ENCODE data around the gene FARS2.

FARS2 gene

GRCh38 chr6:5582762-5583161, 321.4 kb downstream of the FARS2 start:
- H3K27me3 Mint-ChIP-seq = no peaks in the 10 kb centered on the region
- peaks cover 6% of the 10 kb centered on the region for H3K9me3 Mint-ChIP-seq
- peaks cover 11% of the 10 kb centered on the region for H3K4me1 Mint-ChIP-seq
- ATAC-seq (ENCODE audit: low read depth) (no peak), DNase-seq (ENCODE audit: low spot score in 2 of 2) (no peak)
- H3K36me3 Mint-ChIP-seq = peaks cover 14% of the 10 kb centered on the region
- H3K27ac Mint-ChIP-seq = no peak overlapping the region
- H3K4me3 Mint-ChIP-seq = no peak overlapping the region

GRCh38 chr6:5583528-5583927, 322.2 kb downstream of the FARS2 start:
- Mint-ChIP-seq H3K27me3 (no peaks in the 10 kb centered on the region), H3K4me3 (no peak overlapping the region), H3K4me1 (peaks cover 11% of the 10 kb centered on the region), H3K27ac (no peak overlapping the region), H3K36me3 (peaks cover 14% of the 10 kb centered on the region), H3K9me3 (peaks cover 6% of the 10 kb centered on the region)
- ATAC-seq (ENCODE audit: low read depth) = no peak
- DNase-seq (ENCODE audit: low spot score in 2 of 2) = no peak

- DNase-seq (ENCODE audit: low spot score in 2 of 2) = no peak
- no peak overlapping the region for H3K4me3 Mint-ChIP-seq
- peaks cover 11% of the 10 kb centered on the region for H3K4me1 Mint-ChIP-seq
- H3K9me3 Mint-ChIP-seq = peaks cover 6% of the 10 kb centered on the region
- peaks cover 14% of the 10 kb centered on the region for H3K36me3 Mint-ChIP-seq
- no peaks in the 10 kb centered on the region for H3K27me3 Mint-ChIP-seq
- ATAC-seq (ENCODE audit: low read depth) = no peak
- no peak overlapping the region for H3K27ac Mint-ChIP-seq
Observed at GRCh38 chr6:5584078-5584482, 322.8 kb downstream of the FARS2 start.

- no peak for ATAC-seq (ENCODE audit: low read depth)
- Mint-ChIP-seq H3K27ac (no peak overlapping the region), H3K4me3 (no peak overlapping the region), H3K4me1 (peaks cover 3% of the 10 kb centered on the region), H3K36me3 (peaks cover 13% of the 10 kb centered on the region), H3K9me3 (peaks cover 6% of the 10 kb centered on the region), H3K27me3 (no peaks in the 10 kb centered on the region)
- no peak for DNase-seq (ENCODE audit: low spot score in 2 of 2)
Observed at GRCh38 chr6:5587648-5588047, 326.3 kb downstream of the FARS2 start.

GRCh38 chr6:5589422-5590141, 328.3 kb downstream of the FARS2 start:
- no peak for ATAC-seq (ENCODE audit: low read depth)
- Mint-ChIP-seq H3K9me3 (peaks cover 6% of the 10 kb centered on the region), H3K4me3 (no peak overlapping the region), H3K27me3 (no peaks in the 10 kb centered on the region), H3K4me1 (no peaks in the 10 kb centered on the region), H3K36me3 (peaks cover 13% of the 10 kb centered on the region), H3K27ac (no peak overlapping the region)
- no peak for DNase-seq (ENCODE audit: low spot score in 2 of 2)

GRCh38 chr6:5590187-5590586, 328.9 kb downstream of the FARS2 start:
- Mint-ChIP-seq H3K27ac (no peak overlapping the region), H3K36me3 (peaks cover 13% of the 10 kb centered on the region), H3K4me1 (no peaks in the 10 kb centered on the region), H3K27me3 (no peaks in the 10 kb centered on the region), H3K4me3 (no peak overlapping the region), H3K9me3 (peaks cover 6% of the 10 kb centered on the region)
- DNase-seq (ENCODE audit: low spot score in 2 of 2) (no peak), ATAC-seq (ENCODE audit: low read depth) (no peak)

- no peak overlapping the region for H3K4me3 Mint-ChIP-seq
- ATAC-seq (ENCODE audit: low read depth) (no peak), DNase-seq (ENCODE audit: low spot score in 2 of 2) (no peak)
- no peaks in the 10 kb centered on the region for H3K9me3 Mint-ChIP-seq
- H3K27me3 Mint-ChIP-seq = no peaks in the 10 kb centered on the region
- no peak overlapping the region for H3K27ac Mint-ChIP-seq
- H3K36me3 Mint-ChIP-seq = peaks cover 4% of the 10 kb centered on the region
- no peaks in the 10 kb centered on the region for H3K4me1 Mint-ChIP-seq
Observed at GRCh38 chr6:5592886-5593519, 331.7 kb downstream of the FARS2 start.

GRCh38 chr6:5595184-5595583, 333.9 kb downstream of the FARS2 start:
- Mint-ChIP-seq H3K4me3 (no peak overlapping the region), H3K9me3 (no peaks in the 10 kb centered on the region), H3K36me3 (peaks cover 7% of the 10 kb centered on the region), H3K27me3 (no peaks in the 10 kb centered on the region), H3K27ac (no peak overlapping the region), H3K4me1 (no peaks in the 10 kb centered on the region)
- DNase-seq (ENCODE audit: low spot score in 2 of 2) (no peak), ATAC-seq (ENCODE audit: low read depth) (no peak)

GRCh38 chr6:5597413-5597812, 336.1 kb downstream of the FARS2 start:
- H3K4me3 Mint-ChIP-seq = no peak overlapping the region

GRCh38 chr6:5598123-5598522, 336.8 kb downstream of the FARS2 start:
- H3K4me1 Mint-ChIP-seq = no peaks in the 10 kb centered on the region
- DNase-seq (ENCODE audit: low spot score in 2 of 2) (no peak), ATAC-seq (ENCODE audit: low read depth) (no peak)
- H3K4me3 Mint-ChIP-seq = no peak overlapping the region
- H3K27ac Mint-ChIP-seq = no peak overlapping the region
- H3K27me3 Mint-ChIP-seq = no peaks in the 10 kb centered on the region
- H3K36me3 Mint-ChIP-seq = peaks cover 3% of the 10 kb centered on the region
- no peaks in the 10 kb centered on the region for H3K9me3 Mint-ChIP-seq

More at GRCh38 chr6:5597413-5597812, 336.1 kb downstream of the FARS2 start:
- Mint-ChIP-seq H3K27me3 (no peaks in the 10 kb centered on the region), H3K27ac (no peak overlapping the region), H3K9me3 (no peaks in the 10 kb centered on the region), H3K36me3 (peaks cover 3% of the 10 kb centered on the region), H3K4me1 (no peaks in the 10 kb centered on the region)
- ATAC-seq (ENCODE audit: low read depth) (no peak), DNase-seq (ENCODE audit: low spot score in 2 of 2) (no peak)

- Mint-ChIP-seq H3K36me3 (peaks cover 3% of the 10 kb centered on the region), H3K9me3 (no peaks in the 10 kb centered on the region), H3K4me3 (no peak overlapping the region), H3K4me1 (no peaks in the 10 kb centered on the region), H3K27me3 (no peaks in the 10 kb centered on the region), H3K27ac (no peak overlapping the region)
- DNase-seq (ENCODE audit: low spot score in 2 of 2) (no peak), ATAC-seq (ENCODE audit: low read depth) (no peak)
Observed at GRCh38 chr6:5599127-5599526, 337.8 kb downstream of the FARS2 start.

- Mint-ChIP-seq H3K4me3 (no peak overlapping the region), H3K36me3 (peaks cover 18% of the 10 kb centered on the region), H3K9me3 (no peaks in the 10 kb centered on the region), H3K27me3 (no peaks in the 10 kb centered on the region), H3K27ac (no peak overlapping the region), H3K4me1 (peaks cover 4% of the 10 kb centered on the region)
- ATAC-seq (ENCODE audit: low read depth) (no peak), DNase-seq (ENCODE audit: low spot score in 2 of 2) (no peak)
Observed at GRCh38 chr6:5605937-5606336, 344.6 kb downstream of the FARS2 start.

GRCh38 chr6:5606546-5606945, 345.2 kb downstream of the FARS2 start:
- Mint-ChIP-seq H3K9me3 (no peaks in the 10 kb centered on the region), H3K4me1 (peaks cover 5% of the 10 kb centered on the region), H3K36me3 (peaks cover 18% of the 10 kb centered on the region), H3K27ac (no peak overlapping the region), H3K27me3 (no peaks in the 10 kb centered on the region), H3K4me3 (no peak overlapping the region)
- no peak for ATAC-seq (ENCODE audit: low read depth)
- DNase-seq (ENCODE audit: low spot score in 2 of 2) = no peak

- peak overlapping the region; percentile 79 for H3K27ac Mint-ChIP-seq
- no peak for ATAC-seq (ENCODE audit: low read depth)
- peaks cover 37% of the 10 kb centered on the region for H3K36me3 Mint-ChIP-seq
Observed at GRCh38 chr6:5610640-5611039, 349.3 kb downstream of the FARS2 start.

GRCh38 chr6:5617179-5617578, 355.9 kb downstream of the FARS2 start:
- DNase-seq (ENCODE audit: low spot score in 2 of 2) (no peak), ATAC-seq (ENCODE audit: low read depth) (no peak)
- Mint-ChIP-seq H3K9me3 (peaks cover 4% of the 10 kb centered on the region), H3K4me3 (no peak overlapping the region), H3K36me3 (peaks cover 33% of the 10 kb centered on the region), H3K27ac (no peak overlapping the region), H3K27me3 (no peaks in the 10 kb centered on the region), H3K4me1 (peaks cover 19% of the 10 kb centered on the region)

More at GRCh38 chr6:5610640-5611039, 349.3 kb downstream of the FARS2 start:
- no peak for DNase-seq (ENCODE audit: low spot score in 2 of 2)
- H3K9me3 Mint-ChIP-seq = peaks cover 4% of the 10 kb centered on the region
- no peak overlapping the region for H3K4me3 Mint-ChIP-seq
- peaks cover 7% of the 10 kb centered on the region for H3K4me1 Mint-ChIP-seq
- H3K27me3 Mint-ChIP-seq = no peaks in the 10 kb centered on the region

Measured in memory B cell (primary cell).